ENCODE data around the gene VPS45. TPM values are rescaled to one million over a fixed set of nuclear protein-coding genes. Genes with fewer than 3 reads are reported as not detected.
"Not testable (repeated sequence)": the region's sequence is repeated elsewhere in the genome, so short reads cannot be mapped to it uniquely, and the experiment has no call there.

VPS45 gene
- total and polyA plus RNA-seq, 2 of the 13 experiments (the other 11 are each of a cell fraction or from before 2014, with no cell fraction given): 15.2 to 25.2 TPM

- H4K20me1 ChIP-seq (ENCODE audit: insufficient read depth, low read length); H3K79me2 ChIP-seq (ENCODE audit: insufficient read depth, low read length); BruUV-seq (replicated peaks); DNase-seq (ENCODE audit: low spot score); H3K27me3 ChIP-seq (ENCODE audit: control insufficient read depth in 1 of 2, insufficient read depth in 2 of 2, low read length in 2 of 2); H3K27ac ChIP-seq (ENCODE audit: extremely low read length, insufficient read depth, low read length); in situ Hi-C loops (cut with HindIII; ENCODE audit: extremely low pct_ligation_motif_present, low pct_unique_long_range_greater_than_20kb); FAIRE-seq; H3K36me3 ChIP-seq (replicated peaks in 1 of 2; ENCODE audit: control insufficient read depth in 1 of 2, insufficient read depth in 2 of 2, low read length in 2 of 2); H3K9me3 ChIP-seq (ENCODE audit: low read length): not testable (repeated sequence)
- ChIA-PET CTCF (ENCODE audit: low intra/inter-chr PET ratio, low total read pairs) (interaction anchor here (1.0 to 2.5 kb wide), 3 partner anchors 48 to 298 kb away, joined by 3 to 12 read pairs (median 5); a partner anchor contains a TSS), POLR2A (interaction anchor here (1.0 to 2.1 kb wide), 4 partner anchors 23 to 1353 kb away, joined by 3 to 18 read pairs (median 3); partner anchors contain the start of gene TUFT1)
- Histone ChIP-seq H2AFZ (ENCODE audit: low read length) (peak overlapping the region; percentile 93), H3K9ac (ENCODE audit: insufficient read depth, low read depth, low read length) (peak overlapping the region; percentile 41), H3K4me2 (ENCODE audit: low read depth, low read length) (peak overlapping the region; percentile 97), H3K4me1 (ENCODE audit: insufficient read depth, low read length) (peaks cover 34% of the 10 kb centered on the region), H3K4me3 (replicated peaks in 1 of 3; ENCODE audit: insufficient read depth in 1 of 3, low read depth in 2 of 3, low read length in 3 of 3) (peak overlapping the region; percentile 0 to 55 (median 45); a peak in 5 of 6 replicates)
- peak; percentile 77 for ATAC-seq
- TF ChIP-seq ARID5B (CRISPR knock-in tag; IDR thresholded peaks at IDR 0.05) (0 out of 2 replicates have a peak, but pooled peaks have one; percentile 29), ONECUT2 (CRISPR knock-in tag; IDR thresholded peaks at IDR 0.05) (peak; percentile 85), MAX (IDR thresholded peaks at IDR 0.05) (peak; percentile 32; the same call in 1 of the 2 replicates), SALL1 (CRISPR knock-in tag; IDR thresholded peaks at IDR 0.05) (0 out of 2 replicates have a peak, but pooled peaks have one; percentile 24), MAFK (conservative IDR thresholded peaks at IDR 0.05 in 1 of 2, IDR thresholded peaks at IDR 0.05 in 1 of 2; ENCODE audit: low read length in 2 of 2) (peak; percentile 81 to 84), NFE2L2 (IDR thresholded peaks at IDR 0.05; ENCODE audit: low read length) (peak; percentile 32; the same call in 1 of the 2 replicates), ZNF460 (CRISPR knock-in tag; IDR thresholded peaks at IDR 0.05; ENCODE audit: borderline replicate concordance) (peak; percentile 65; the same call in 1 of the 2 replicates), ZNF264 (CRISPR knock-in tag; IDR thresholded peaks at IDR 0.05) (0 out of 2 replicates have a peak, but pooled peaks have one; percentile 30), FOXA3 (CRISPR knock-in tag; IDR thresholded peaks at IDR 0.05) (peak; percentile 53; the same call in 1 of the 2 replicates), MAFG (CRISPR knock-in tag; IDR thresholded peaks at IDR 0.05) (peak; percentile 81), SAP130 (CRISPR knock-in tag; IDR thresholded peaks at IDR 0.05; ENCODE audit: low read depth) (peak; percentile 51; the same call in 1 of the 2 replicates), MAFF (IDR thresholded peaks at IDR 0.05; ENCODE audit: low read depth, low read length) (peak; percentile 81)
- intact Hi-C loops (cut with micrococcal nuclease; ENCODE audit: unreplicated experiment): loop anchor here (2.0 kb wide), 1 partner anchor 224 kb away; no protein-coding TSS in a partner anchor
- WGBS (ENCODE audit: low lambda C conversion rate): 15% methylated on average over 7 of the region's 7 CpGs
These were observed 118.8 kb downstream of the VPS45 start for GRCh38 chr1:150186438-150186788.

All from HepG2 (cell line).